ENCODE measurements around the gene ACOX3.

The ACOX3 gene

DNA sequence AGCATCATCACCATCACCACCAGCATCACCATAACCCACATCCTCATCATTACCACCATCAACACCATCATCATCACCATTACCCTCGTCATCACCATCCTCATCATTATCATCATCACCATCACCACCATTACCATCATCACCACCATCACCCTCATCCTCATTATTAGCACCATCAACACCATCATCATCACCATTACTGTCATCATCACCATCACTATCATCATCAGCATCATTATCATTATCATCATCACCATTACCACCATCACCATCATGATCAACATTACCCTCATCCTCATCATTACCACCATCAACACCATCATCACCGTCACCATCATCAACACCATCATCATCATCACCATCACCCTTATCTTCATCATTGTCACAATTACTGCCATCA lies 119.3 kb downstream of the ACOX3 start:
- H3K4me3 ChIP-seq (ENCODE audit: low read length), result no peak overlapping the region
- H3K36me3 ChIP-seq (ENCODE audit: control insufficient read depth, insufficient read depth, low read length, severe bottlenecking), result no peaks in the 10 kb centered on the region
- peaks cover 21% of the 10 kb centered on the region for H3K4me1 ChIP-seq (ENCODE audit: control insufficient read depth, insufficient read depth, low read length)
- H3K9ac ChIP-seq (ENCODE audit: low read length), result no peak overlapping the region
- H3K27me3 ChIP-seq (replicated peaks; ENCODE audit: control insufficient read depth, insufficient read depth, low read length), result no peaks in the 10 kb centered on the region
- H3K9me3 ChIP-seq (ENCODE audit: control insufficient read depth, low read length), result no peaks in the 10 kb centered on the region
- no peak for DNase-seq (ENCODE audit: low read depth)

DNA sequence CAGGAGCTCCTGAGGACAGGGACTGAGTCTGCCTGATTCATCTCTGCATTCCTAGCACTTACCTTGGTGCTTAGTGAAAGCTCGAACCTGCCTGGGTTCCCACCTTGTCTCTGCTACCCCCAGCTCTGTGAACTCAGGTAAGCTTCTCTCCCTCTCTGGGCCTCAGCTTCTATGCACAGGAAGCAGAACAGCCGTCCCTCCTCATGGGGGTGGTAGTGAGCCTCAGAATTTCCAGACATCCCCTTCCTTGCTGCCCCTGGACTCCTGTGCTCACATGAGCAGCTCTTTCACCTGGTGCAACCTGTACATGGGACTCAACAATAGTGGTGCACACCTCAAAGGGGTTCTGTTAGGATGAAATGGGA lies 120.2 kb downstream of the ACOX3 start:
- H3K9me3 ChIP-seq (ENCODE audit: control insufficient read depth, low read length), result no peaks in the 10 kb centered on the region
- no peak for DNase-seq (ENCODE audit: low read depth)

GRCh38 chr4:8319731-8320385 lies 120.7 kb downstream of the ACOX3 start:
- no peak overlapping the region for H3K4me3 ChIP-seq (ENCODE audit: low read length)
- DNase-seq (ENCODE audit: low read depth), result no peak

More for the DNA sequence above, 120.2 kb downstream of the ACOX3 start:
- Histone ChIP-seq H3K27me3 (replicated peaks; ENCODE audit: control insufficient read depth, insufficient read depth, low read length) (no peaks in the 10 kb centered on the region), H3K4me3 (ENCODE audit: low read length) (no peak overlapping the region), H3K36me3 (ENCODE audit: control insufficient read depth, insufficient read depth, low read length, severe bottlenecking) (no peaks in the 10 kb centered on the region), H3K9ac (ENCODE audit: low read length) (no peak overlapping the region), H3K4me1 (ENCODE audit: control insufficient read depth, insufficient read depth, low read length) (peaks cover 27% of the 10 kb centered on the region)

DNA sequence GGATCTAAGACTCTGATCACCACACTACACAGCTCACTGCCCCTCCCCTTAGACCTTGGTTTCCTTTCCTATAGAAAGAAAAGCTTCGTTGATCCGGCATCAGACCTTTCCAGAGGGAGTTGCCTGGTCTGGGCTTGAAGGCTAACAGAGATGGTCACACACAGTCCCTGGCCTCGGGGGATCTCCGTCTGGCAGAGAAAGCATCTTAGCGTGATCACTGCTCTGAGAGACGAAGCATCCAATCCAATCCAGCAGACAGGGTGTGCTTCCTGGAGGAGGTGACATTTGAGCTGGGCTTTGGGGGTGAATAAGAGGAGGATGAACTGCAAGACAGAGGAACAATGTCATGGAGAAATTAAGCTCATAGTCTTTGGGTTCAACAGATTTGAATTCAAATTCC lies 121.5 kb downstream of the ACOX3 start:
- no peaks in the 10 kb centered on the region for H3K36me3 ChIP-seq (ENCODE audit: control insufficient read depth, insufficient read depth, low read length, severe bottlenecking)
- DNase-seq (ENCODE audit: low read depth), result no peak
- no peak overlapping the region for H3K4me3 ChIP-seq (ENCODE audit: low read length)
- H3K9ac ChIP-seq (ENCODE audit: low read length), result no peak overlapping the region
- H3K9me3 ChIP-seq (ENCODE audit: control insufficient read depth, low read length), result no peaks in the 10 kb centered on the region
- H3K27me3 ChIP-seq (replicated peaks; ENCODE audit: control insufficient read depth, insufficient read depth, low read length), result no peaks in the 10 kb centered on the region
- peaks cover 18% of the 10 kb centered on the region for H3K4me1 ChIP-seq (ENCODE audit: control insufficient read depth, insufficient read depth, low read length)

More at GRCh38 chr4:8319731-8320385, 120.7 kb downstream of the ACOX3 start:
- Histone ChIP-seq H3K9ac (ENCODE audit: low read length) (no peak overlapping the region), H3K4me1 (ENCODE audit: control insufficient read depth, insufficient read depth, low read length) (peaks cover 22% of the 10 kb centered on the region), H3K36me3 (ENCODE audit: control insufficient read depth, insufficient read depth, low read length, severe bottlenecking) (no peaks in the 10 kb centered on the region), H3K27me3 (replicated peaks; ENCODE audit: control insufficient read depth, insufficient read depth, low read length) (no peaks in the 10 kb centered on the region), H3K9me3 (ENCODE audit: control insufficient read depth, low read length) (no peaks in the 10 kb centered on the region)

- Histone ChIP-seq H3K9ac (ENCODE audit: low read length) (no peak overlapping the region), H3K9me3 (ENCODE audit: control insufficient read depth, low read length) (no peaks in the 10 kb centered on the region), H3K36me3 (ENCODE audit: control insufficient read depth, insufficient read depth, low read length, severe bottlenecking) (no peaks in the 10 kb centered on the region), H3K27me3 (replicated peaks; ENCODE audit: control insufficient read depth, insufficient read depth, low read length) (no peaks in the 10 kb centered on the region), H3K4me3 (ENCODE audit: low read length) (no peak overlapping the region), H3K4me1 (ENCODE audit: control insufficient read depth, insufficient read depth, low read length) (peaks cover 18% of the 10 kb centered on the region)
- DNase-seq (ENCODE audit: low read depth), result no peak
Observed at GRCh38 chr4:8318509-8318908, 122.0 kb downstream of the ACOX3 start.

GRCh38 chr4:8317474-8317873 lies 123.0 kb downstream of the ACOX3 start:
- Histone ChIP-seq H3K9ac (ENCODE audit: low read length) (no peak overlapping the region), H3K4me1 (ENCODE audit: control insufficient read depth, insufficient read depth, low read length) (peaks cover 18% of the 10 kb centered on the region), H3K36me3 (ENCODE audit: control insufficient read depth, insufficient read depth, low read length, severe bottlenecking) (no peaks in the 10 kb centered on the region), H3K4me3 (ENCODE audit: low read length) (no peak overlapping the region), H3K27me3 (replicated peaks; ENCODE audit: control insufficient read depth, insufficient read depth, low read length) (no peaks in the 10 kb centered on the region), H3K9me3 (ENCODE audit: control insufficient read depth, low read length) (peaks cover 9% of the 10 kb centered on the region)
- no peak for DNase-seq (ENCODE audit: low read depth)

GRCh38 chr4:8316911-8317351 lies 123.6 kb downstream of the ACOX3 start:
- Histone ChIP-seq H3K4me1 (ENCODE audit: control insufficient read depth, insufficient read depth, low read length) (peaks cover 18% of the 10 kb centered on the region), H3K4me3 (ENCODE audit: low read length) (no peak overlapping the region), H3K36me3 (ENCODE audit: control insufficient read depth, insufficient read depth, low read length, severe bottlenecking) (no peaks in the 10 kb centered on the region), H3K27me3 (replicated peaks; ENCODE audit: control insufficient read depth, insufficient read depth, low read length) (no peaks in the 10 kb centered on the region), H3K9me3 (ENCODE audit: control insufficient read depth, low read length) (peaks cover 11% of the 10 kb centered on the region), H3K9ac (ENCODE audit: low read length) (no peak overlapping the region)
- no peak for DNase-seq (ENCODE audit: low read depth)

Data from adipocyte (in vitro differentiated cells).